SU-DHL-6 (cell line): Measurements from ENCODE around the gene BCAS4.

Experiments
- EZH2phosphoT487 ChIP-seq: fragments of 200-600 bp; sonication (generic), shearing (Covaris generic); conservative IDR thresholded peaks from 2 replicates; pipeline ENCODE4 v1.6.1; 2018; ENCODE audit warnings: mild to moderate bottlenecking, antibody characterized with exemption, low read length, moderate library complexity, mixed read lengths
- TF ChIP-seq, protein P1 (sequence below): fragments of 200-600 bp; sonication (generic); IDR thresholded peaks from one replicate; pipeline ENCODE4 v1.5.1; 2017; ENCODE audit warnings: antibody characterized with exemption, mild to moderate bottlenecking, low read length, moderate library complexity; ENCODE audit not compliant: insufficient read depth, poor library complexity, severe bottlenecking

DNA sequence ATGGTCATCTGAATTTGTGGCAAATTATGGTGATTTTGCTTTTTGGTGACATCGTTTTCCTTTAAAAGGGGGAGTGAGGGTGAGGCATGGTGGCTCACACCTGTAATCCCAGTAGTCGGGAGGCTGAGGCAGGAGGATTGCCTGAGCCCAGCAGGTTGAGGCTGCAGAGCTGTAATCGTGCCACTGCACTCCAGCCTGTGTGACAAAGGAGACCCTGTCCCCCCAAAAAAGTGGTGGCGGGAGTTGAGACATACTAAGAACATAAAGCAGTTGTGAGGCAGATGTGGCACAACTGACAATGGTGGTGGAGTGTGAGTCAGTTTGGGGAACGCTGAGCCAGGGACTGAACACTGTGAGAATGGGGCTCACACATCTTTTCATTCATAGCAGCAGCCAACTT is 90.9 kb downstream of the BCAS4 start:
- TF ChIP-seq, protein P1, sequence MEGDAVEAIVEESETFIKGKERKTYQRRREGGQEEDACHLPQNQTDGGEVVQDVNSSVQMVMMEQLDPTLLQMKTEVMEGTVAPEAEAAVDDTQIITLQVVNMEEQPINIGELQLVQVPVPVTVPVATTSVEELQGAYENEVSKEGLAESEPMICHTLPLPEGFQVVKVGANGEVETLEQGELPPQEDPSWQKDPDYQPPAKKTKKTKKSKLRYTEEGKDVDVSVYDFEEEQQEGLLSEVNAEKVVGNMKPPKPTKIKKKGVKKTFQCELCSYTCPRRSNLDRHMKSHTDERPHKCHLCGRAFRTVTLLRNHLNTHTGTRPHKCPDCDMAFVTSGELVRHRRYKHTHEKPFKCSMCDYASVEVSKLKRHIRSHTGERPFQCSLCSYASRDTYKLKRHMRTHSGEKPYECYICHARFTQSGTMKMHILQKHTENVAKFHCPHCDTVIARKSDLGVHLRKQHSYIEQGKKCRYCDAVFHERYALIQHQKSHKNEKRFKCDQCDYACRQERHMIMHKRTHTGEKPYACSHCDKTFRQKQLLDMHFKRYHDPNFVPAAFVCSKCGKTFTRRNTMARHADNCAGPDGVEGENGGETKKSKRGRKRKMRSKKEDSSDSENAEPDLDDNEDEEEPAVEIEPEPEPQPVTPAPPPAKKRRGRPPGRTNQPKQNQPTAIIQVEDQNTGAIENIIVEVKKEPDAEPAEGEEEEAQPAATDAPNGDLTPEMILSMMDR, result no peak
- no peak for TF ChIP-seq EZH2phosphoT487
